WTC11 (cell line): Measurements from ENCODE around the gene LOX. TPM values are rescaled to one million over a fixed set of nuclear protein-coding genes. Genes with fewer than 3 reads are reported as not detected.

Experiments used
- ATAC-seq: fragments of 200-7000 bp; cut with Tn5 transposase; 2 replicates; pipeline ENCODE4 v1.10.0; 2021; ENCODE audit warnings: mild to moderate bottlenecking, moderate library complexity
- CTCF ChIA-PET: fragments of 300-600 bp; sonication (Branson Sonifier 250); formaldehyde crosslinking; loops from one replicate; lab custom pipeline; 2021; ENCODE audit warnings: antibody characterized with exemption; lab: Charles Lee
- POLR2A ChIA-PET: fragments of 350-600 bp; sonication (Branson Sonifier 250); formaldehyde crosslinking; loops from one replicate; lab custom pipeline; 2021; ENCODE audit warnings: antibody characterized with exemption; lab: Charles Lee
- DNase-seq: peaks from one replicate; pipeline ENCODE4 v3.0.0; 2021; ENCODE audit warnings: low spot score
- H3K27ac Mint-ChIP-seq: 2 replicates; pipeline ENCODE4 v1.8.0; 2021; ENCODE audit warnings: mixed read lengths
- H3K27me3 Mint-ChIP-seq: 2 replicates; pipeline ENCODE4 v1.8.0; 2021; ENCODE audit warnings: low read depth, mild to moderate bottlenecking, moderate library complexity, mixed read lengths
- H3K36me3 Mint-ChIP-seq: 2 replicates; pipeline ENCODE4 v1.8.0; 2021; ENCODE audit warnings: mixed read lengths
- H3K4me1 Mint-ChIP-seq: 2 replicates; pipeline ENCODE4 v1.8.0; 2022; ENCODE audit warnings: mixed read lengths
- H3K4me3 Mint-ChIP-seq: 2 replicates; pipeline ENCODE4 v1.8.0; 2021; ENCODE audit warnings: mild to moderate bottlenecking, moderate library complexity, mixed read lengths
- H3K9me3 Mint-ChIP-seq: 2 replicates; pipeline ENCODE4 v1.8.0; 2021; ENCODE audit warnings: mixed read lengths
- AFF4 ChIP-seq: sonication (generic); formaldehyde crosslinking; IDR thresholded peaks from 2 replicates; pipeline ENCODE4 v1.8.1; 2023; ENCODE audit warnings: mild to moderate bottlenecking, missing genetic modification reagents, borderline replicate concordance
- ATF6 ChIP-seq: sonication (generic); formaldehyde crosslinking; IDR thresholded peaks from 2 replicates; pipeline ENCODE4 v1.8.1; 2023; ENCODE audit warnings: mild to moderate bottlenecking, missing genetic modification reagents
- CBFB ChIP-seq: sonication (generic); formaldehyde crosslinking; IDR thresholded peaks from 2 replicates; pipeline ENCODE4 v1.8.1; 2022; ENCODE audit warnings: mild to moderate bottlenecking, low read depth, missing genetic modification reagents
- E2F5 ChIP-seq: sonication (generic); formaldehyde crosslinking; IDR thresholded peaks from 2 replicates; pipeline ENCODE4 v1.8.1; 2022; ENCODE audit warnings: mild to moderate bottlenecking, moderate library complexity, missing genetic modification reagents
- ELF4 ChIP-seq: sonication (generic); formaldehyde crosslinking; IDR thresholded peaks from 2 replicates; pipeline ENCODE4 v1.8.1; 2022; ENCODE audit warnings: low read depth, mild to moderate bottlenecking, moderate library complexity, missing genetic modification reagents
- FOXK1 ChIP-seq: sonication (generic); formaldehyde crosslinking; IDR thresholded peaks from 2 replicates; pipeline ENCODE4 v1.8.0; 2022; ENCODE audit warnings: mild to moderate bottlenecking, moderate library complexity, missing genetic modification reagents
- FOXP1 ChIP-seq: sonication (generic); formaldehyde crosslinking; IDR thresholded peaks from 2 replicates; pipeline ENCODE4 v1.8.0; 2022; ENCODE audit warnings: missing genetic modification reagents, mild to moderate bottlenecking, moderate library complexity, borderline replicate concordance
- GTF2I ChIP-seq: fragments of 250-450 bp; sonication (Bioruptor Pico); conservative IDR thresholded peaks from 2 replicates; pipeline ENCODE4 v1.4.0; 2021; ENCODE audit warnings: mild to moderate bottlenecking
- HMGA2 ChIP-seq: fragments of 250-450 bp; sonication (Bioruptor Pico); IDR thresholded peaks from 2 replicates; pipeline ENCODE4 v1.4.0; 2021; ENCODE audit warnings: mild to moderate bottlenecking, moderate library complexity
- IRF2 ChIP-seq: sonication (generic); formaldehyde crosslinking; IDR thresholded peaks from 2 replicates; pipeline ENCODE4 v1.8.0; 2022; ENCODE audit warnings: low read depth, missing genetic modification reagents, borderline replicate concordance
- JUN ChIP-seq: sonication (generic); formaldehyde crosslinking; IDR thresholded peaks from 2 replicates; pipeline ENCODE4 v1.8.0; 2023; ENCODE audit warnings: mild to moderate bottlenecking, missing genetic modification reagents
- NR3C1 ChIP-seq: sonication (generic); formaldehyde crosslinking; conservative IDR thresholded peaks from 2 replicates; pipeline ENCODE4 v1.8.1; 2023; ENCODE audit warnings: low read depth, mild to moderate bottlenecking, missing genetic modification reagents
- SMAD4 ChIP-seq: sonication (generic); formaldehyde crosslinking; IDR thresholded peaks from 2 replicates; pipeline ENCODE4 v1.8.0; 2022; ENCODE audit warnings: mild to moderate bottlenecking, missing genetic modification reagents
- SOX15 ChIP-seq: fragments of 250-450 bp; sonication (Bioruptor Pico); IDR thresholded peaks from 2 replicates; pipeline ENCODE4 v1.9.0; 2021; ENCODE audit warnings: mild to moderate bottlenecking
- STAT6 ChIP-seq: sonication (generic); formaldehyde crosslinking; conservative IDR thresholded peaks from 2 replicates; pipeline ENCODE4 v1.8.1; 2023; ENCODE audit warnings: mild to moderate bottlenecking, low read depth, missing genetic modification reagents, moderate library complexity
- TCF7 ChIP-seq: sonication (generic); formaldehyde crosslinking; IDR thresholded peaks from 2 replicates; pipeline ENCODE4 v1.8.0; 2022; ENCODE audit warnings: mild to moderate bottlenecking, low read depth, missing genetic modification reagents, moderate library complexity
- ZBTB21 ChIP-seq: sonication (generic); formaldehyde crosslinking; IDR thresholded peaks from 2 replicates; pipeline ENCODE4 v1.8.1; 2023; ENCODE audit warnings: mild to moderate bottlenecking, missing genetic modification reagents, borderline replicate concordance
- ZNF138 ChIP-seq: sonication (generic); formaldehyde crosslinking; conservative IDR thresholded peaks from 2 replicates; pipeline ENCODE4 v1.8.1; 2022; ENCODE audit warnings: mild to moderate bottlenecking, moderate library complexity, missing genetic modification reagents
- ZNF532 ChIP-seq: fragments of 250-450 bp; sonication (Bioruptor Pico); IDR thresholded peaks from 2 replicates; pipeline ENCODE4 v1.9.0; 2021; ENCODE audit warnings: mild to moderate bottlenecking, borderline replicate concordance
- ZNF671 ChIP-seq: fragments of 250-450 bp; sonication (Bioruptor Pico); IDR thresholded peaks from 2 replicates; pipeline ENCODE4 v1.8.0; 2021; ENCODE audit warnings: mild to moderate bottlenecking
- total RNA-seq: library from RNA; stranded (reverse); gene quantifications from 3 replicates; pipeline ENCODE4 v1.2.3, GENCODE V29; 2021

LOX gene
- total RNA-seq, 1 experiment from 2014 or later = 1.3 TPM

GRCh38 chr5:122099060-122099790, 21.2 kb upstream of the LOX start:
- peak; percentile 76 for ATAC-seq
- no peak for DNase-seq
- Mint-ChIP-seq H3K27ac (no peak overlapping the region), H3K9me3 (no peaks in the 10 kb centered on the region), H3K36me3 (no peaks in the 10 kb centered on the region), H3K27me3 (no peaks in the 10 kb centered on the region), H3K4me3 (no peak overlapping the region), H3K4me1 (peaks cover 24% of the 10 kb centered on the region)
- POLR2A ChIA-PET = no interaction called here
- TF ChIP-seq HMGA2 (CRISPR knock-in tag) (no peak), TCF7 (no peak), FOXP1 (CRISPR knock-in tag) (no peak), SOX15 (CRISPR knock-in tag) (no peak), ATF6 (CRISPR knock-in tag) (no peak), JUN (no peak), CBFB (CRISPR knock-in tag) (no peak), ELF4 (no peak), ZBTB21 (no peak), SMAD4 (CRISPR knock-in tag) (no peak), NR3C1 (CRISPR knock-in tag) (no peak), GTF2I (CRISPR knock-in tag) (no peak), FOXK1 (CRISPR knock-in tag) (no peak), IRF2 (no peak), AFF4 (CRISPR knock-in tag) (no peak), E2F5 (CRISPR knock-in tag) (no peak)
- CTCF ChIA-PET = interaction anchor here (1.5 kb wide), 1 partner anchor 57 kb away, joined by 7 read pairs; no protein-coding TSS in a partner anchor

- no peak for ATAC-seq
- DNase-seq = no peak
- Mint-ChIP-seq H3K4me3 (no peak overlapping the region), H3K27ac (no peak overlapping the region), H3K9me3 (no peaks in the 10 kb centered on the region), H3K36me3 (no peaks in the 10 kb centered on the region), H3K4me1 (peaks cover 24% of the 10 kb centered on the region), H3K27me3 (no peaks in the 10 kb centered on the region)
- ChIA-PET CTCF (no interaction called here), POLR2A (no interaction called here)
- TF ChIP-seq STAT6 (CRISPR knock-in tag) (no peak), SMAD4 (CRISPR knock-in tag) (no peak), ZNF671 (CRISPR knock-in tag) (no peak), ELF4 (no peak), ZNF532 (no peak), ZNF138 (CRISPR knock-in tag) (no peak)
These were observed 19.3 kb upstream of the LOX start for GRCh38 chr5:122097391-122097790.
